Urinary bladder (tissue), 4 donors: ENCODE results near the gene RSRC2. TPM values are rescaled to one million over a fixed set of nuclear protein-coding genes. Genes with fewer than 3 reads are reported as not detected.
"Not testable (repeated sequence)": the region's sequence is repeated elsewhere in the genome, so short reads cannot be mapped to it uniquely, and the experiment has no call there.

Experiments
- DNase-seq: peaks from one replicate; pipeline ENCODE4 v3.0.0-alpha.2; 2015; ENCODE audit errors: extremely low spot score
- H3K27ac ChIP-seq: one replicate; pipeline ENCODE4 v1.5.1; 2013; ENCODE audit warnings: low read depth, mild to moderate bottlenecking, moderate library complexity
- H3K36me3 ChIP-seq: one replicate; pipeline ENCODE4 v1.6.1; 2013; ENCODE audit warnings: mild to moderate bottlenecking, moderate library complexity; ENCODE audit not compliant: insufficient read depth
- H3K4me1 ChIP-seq: one replicate; pipeline ENCODE4 v1.6.1; 2013; ENCODE audit warnings: mild to moderate bottlenecking, moderate library complexity; ENCODE audit not compliant: insufficient read depth
- H3K4me3 ChIP-seq: one replicate; pipeline ENCODE4 v1.5.1; 2013; ENCODE audit warnings: low read depth, low read length
- WGBS: extraction: QIAGEN DNeasy Blood & Tissue Kit; methylation state at CpG from one replicate; pipeline ENCODE4 v1.1.7; 2013; 5-methylcytosine and 5-hydroxymethylcytosine counted together
- polyA plus RNA-seq: library from polyadenylated mRNA; stranded (reverse); fragments of 200-250 nt; gene quantifications from one replicate; pipeline ENCODE4 v1.2.3, GENCODE V29; 2013
- total RNA-seq: library from RNA; depleted of rRNA; stranded (reverse); fragments of >200 nt; gene quantifications from one replicate; pipeline ENCODE4 v1.2.3, GENCODE V29; 2014
- donor health status: healthy with polysubstance abuse.
- donor health status: healthy.

RSRC2 gene
- 87.4 TPM for total RNA-seq
- 55.5 TPM for polyA plus RNA-seq

- DNase-seq, result peak; percentile 100
- Histone ChIP-seq H3K4me1 (peaks cover 1% of the 10 kb centered on the region), H3K27ac (peak within 1 kb of the TSS; percentile 97), H3K4me3 (peak within 1 kb of the TSS; percentile 76), H3K36me3 (peaks cover 2% of the 10 kb centered on the region)
- under 1% methylated on average over 51 of the region's 51 CpGs for WGBS
Observed at GRCh38 chr12:122526683-122527477, at the start of gene RSRC2, which contains the start of gene KNTC1. TSS of gene RSRC2 (minus strand) at chr12:122526936. CDS start at chr12:122526853, 83 bp downstream. TSS of gene KNTC1 (plus strand) at chr12:122527249. CDS start at chr12:122530064, 2,815 bp downstream.

DNA sequence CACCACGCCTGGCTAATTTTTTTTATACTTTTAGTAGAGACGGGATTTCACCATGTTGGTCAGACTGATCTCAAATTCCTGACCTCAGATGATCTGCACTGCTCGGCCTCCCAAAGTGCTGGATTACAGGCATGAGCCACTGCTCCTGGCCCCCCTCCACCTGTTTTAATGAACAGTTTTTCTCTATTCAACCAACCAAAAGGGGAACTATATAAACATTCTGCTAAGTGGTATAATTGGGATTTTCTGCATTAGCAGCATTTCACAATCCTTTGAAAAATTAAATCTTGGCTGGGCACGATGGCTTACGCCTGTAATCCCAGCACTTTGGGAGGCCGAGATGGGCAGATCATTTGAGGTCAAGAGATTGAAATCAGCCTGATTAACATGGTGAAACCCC, 45.1 kb upstream of the RSRC2 start:
- Histone ChIP-seq H3K27ac (no peak overlapping the region), H3K4me1 (no peaks in the 10 kb centered on the region), H3K4me3 (no peak overlapping the region), H3K36me3 (peaks cover 1% of the 10 kb centered on the region)
- DNase-seq, result no peak
- WGBS, result 91% methylated on average over 6 of the region's 6 CpGs

GRCh38 chr12:122570006-122570405, 43.3 kb upstream of the RSRC2 start:
- not testable (repeated sequence) for H3K27ac ChIP-seq, DNase-seq, H3K4me3 ChIP-seq, H3K36me3 ChIP-seq, H3K4me1 ChIP-seq
- 91% methylated on average over 3 of the region's 3 CpGs for WGBS

DNA sequence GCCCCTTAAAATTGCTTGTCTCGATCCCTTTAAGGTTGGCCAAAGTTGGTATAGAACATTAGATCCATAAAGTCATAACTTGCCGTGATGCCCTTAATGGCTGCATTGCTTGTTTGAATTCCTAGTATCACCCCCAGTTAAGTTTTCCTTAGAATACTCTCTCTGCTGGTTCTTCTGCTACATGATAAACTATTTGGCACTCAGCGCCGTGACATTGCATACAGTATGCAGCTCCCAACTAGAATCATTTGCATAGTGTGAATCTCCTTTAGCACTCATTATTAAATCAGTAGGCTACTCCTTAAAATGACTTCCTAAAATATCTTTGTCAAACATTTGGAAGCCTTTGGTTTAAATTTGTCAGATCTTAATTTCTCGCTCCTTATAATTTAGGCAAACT, 42.6 kb upstream of the RSRC2 start:
- 98% methylated on average over 5 of the region's 5 CpGs for WGBS
- no peak overlapping the region for H3K27ac ChIP-seq

GRCh38 chr12:122566816-122567215, 40.1 kb upstream of the RSRC2 start:
- not testable (repeated sequence) for DNase-seq, H3K27ac ChIP-seq, H3K4me1 ChIP-seq, H3K36me3 ChIP-seq, H3K4me3 ChIP-seq
- WGBS, result 97% methylated on average over 5 of the region's 5 CpGs

More for the DNA sequence above, 42.6 kb upstream of the RSRC2 start:
- Histone ChIP-seq H3K36me3 (no peaks in the 10 kb centered on the region), H3K4me3 (no peak overlapping the region), H3K4me1 (no peaks in the 10 kb centered on the region)
- DNase-seq, result no peak

DNA sequence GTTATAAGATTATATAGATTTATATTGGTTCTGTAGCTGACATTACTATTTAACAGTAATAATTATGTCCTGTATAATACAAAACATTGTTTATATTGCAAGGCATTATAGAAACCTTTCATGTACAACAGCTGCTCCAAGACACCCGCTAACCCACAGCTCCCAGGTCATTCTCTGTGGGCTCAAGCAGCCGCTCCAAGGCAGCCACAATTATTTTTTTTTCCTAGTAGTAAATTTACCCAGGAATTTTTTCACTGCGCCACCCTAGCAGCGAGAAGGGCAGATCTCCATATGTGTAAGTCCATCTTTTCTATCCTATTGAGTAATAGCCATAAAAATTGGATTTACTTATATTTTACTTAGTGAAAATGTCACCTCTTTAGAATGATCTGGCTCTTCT, 36.6 kb upstream of the RSRC2 start:
- Histone ChIP-seq H3K27ac (no peak overlapping the region), H3K36me3 (no peaks in the 10 kb centered on the region), H3K4me1 (no peaks in the 10 kb centered on the region), H3K4me3 (no peak overlapping the region)
- DNase-seq, result no peak
- 96% methylated on average over 4 of the region's 4 CpGs for WGBS

- DNase-seq, result no peak
- Histone ChIP-seq H3K27ac (no peak overlapping the region), H3K36me3 (no peaks in the 10 kb centered on the region), H3K4me3 (no peak overlapping the region), H3K4me1 (no peaks in the 10 kb centered on the region)
- 93% methylated on average over 3 of the region's 3 CpGs for WGBS
Observed at GRCh38 chr12:122560138-122560537, 33.4 kb upstream of the RSRC2 start.

DNA sequence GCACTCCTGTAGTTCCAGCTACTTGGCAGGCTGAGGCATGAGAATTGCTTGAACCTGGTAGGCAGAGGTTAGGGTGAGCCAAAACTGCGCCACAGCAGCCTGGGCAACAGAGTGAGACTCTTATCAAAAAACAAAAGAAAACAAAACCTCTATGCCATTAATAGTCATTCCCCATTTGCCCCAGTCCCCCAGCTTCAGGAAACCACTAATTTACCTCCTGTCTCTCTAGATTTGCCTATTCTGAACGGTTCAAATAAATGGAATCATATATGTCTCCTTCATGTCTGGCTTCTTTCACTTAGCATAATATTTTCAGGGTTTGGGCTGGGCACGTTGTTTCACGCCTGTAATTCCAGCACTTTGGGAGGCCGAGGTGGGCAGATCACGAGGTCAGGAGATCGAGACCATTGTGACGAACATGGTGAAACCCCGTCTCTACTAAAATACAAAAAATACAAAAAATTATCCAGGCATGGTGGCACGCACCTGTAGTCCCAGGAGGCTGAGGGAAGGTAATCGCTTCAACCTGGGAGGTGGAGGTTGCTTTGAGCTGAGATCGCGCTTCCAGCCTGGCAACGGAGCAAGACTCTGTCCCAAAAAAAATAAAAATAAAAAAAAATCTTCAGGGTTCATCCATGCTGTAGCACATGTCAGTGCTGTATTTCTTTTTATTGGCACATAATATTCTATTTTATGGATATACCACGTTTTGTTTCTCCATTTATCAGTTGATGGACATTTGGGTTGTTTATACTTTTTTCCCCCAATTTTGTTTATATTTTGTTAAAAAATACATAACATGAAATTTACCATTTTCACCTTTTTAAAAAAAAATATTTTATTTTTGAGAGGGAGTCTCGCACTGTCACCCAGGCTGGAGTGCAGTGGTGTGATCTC, 32.3 kb upstream of the RSRC2 start:
- WGBS, result 98% methylated on average over 16 of the region's 16 CpGs
- DNase-seq, result no peak
- no peak overlapping the region for H3K4me3 ChIP-seq
- no peak overlapping the region for H3K27ac ChIP-seq
- H3K4me1 ChIP-seq, result no peaks in the 10 kb centered on the region
- H3K36me3 ChIP-seq, result no peaks in the 10 kb centered on the region

GRCh38 chr12:122547330-122547729, 20.6 kb upstream of the RSRC2 start:
- Histone ChIP-seq H3K36me3 (peaks cover 2% of the 10 kb centered on the region), H3K27ac (no peak overlapping the region), H3K4me1 (no peaks in the 10 kb centered on the region), H3K4me3 (no peak overlapping the region)
- DNase-seq, result no peak
- WGBS, result 86% methylated on average over 5 of the region's 5 CpGs

DNA sequence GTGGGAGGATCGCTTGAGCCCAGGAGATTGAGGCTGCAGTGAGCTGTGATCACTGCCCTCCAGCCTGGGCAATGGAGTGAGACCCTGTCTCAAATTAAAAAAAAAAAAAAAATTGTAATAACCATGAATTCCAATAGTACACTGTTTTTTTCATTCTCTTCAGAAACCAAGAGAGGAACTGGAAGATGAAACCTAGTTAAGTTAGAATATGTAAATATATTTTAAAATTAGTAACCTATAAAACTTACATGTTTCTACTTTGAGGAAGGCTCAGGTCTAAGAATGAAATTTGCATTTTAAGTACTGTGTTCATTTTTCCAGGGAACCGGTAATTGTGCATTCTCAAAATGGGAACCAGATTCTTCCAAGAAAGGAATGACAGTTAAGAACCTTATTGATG, 19.1 kb upstream of the RSRC2 start:
- Histone ChIP-seq H3K27ac (no peak overlapping the region), H3K4me3 (no peak overlapping the region), H3K36me3 (peaks cover 2% of the 10 kb centered on the region), H3K4me1 (no peaks in the 10 kb centered on the region)
- 96% methylated on average over 2 of the region's 2 CpGs for WGBS
- no peak for DNase-seq

GRCh38 chr12:122544537-122544936, 17.8 kb upstream of the RSRC2 start:
- Histone ChIP-seq H3K27ac (no peak overlapping the region), H3K4me3 (no peak overlapping the region), H3K36me3 (peaks cover 2% of the 10 kb centered on the region), H3K4me1 (no peaks in the 10 kb centered on the region)
- no peak for DNase-seq
- 95% methylated on average over 2 of the region's 2 CpGs for WGBS

DNA sequence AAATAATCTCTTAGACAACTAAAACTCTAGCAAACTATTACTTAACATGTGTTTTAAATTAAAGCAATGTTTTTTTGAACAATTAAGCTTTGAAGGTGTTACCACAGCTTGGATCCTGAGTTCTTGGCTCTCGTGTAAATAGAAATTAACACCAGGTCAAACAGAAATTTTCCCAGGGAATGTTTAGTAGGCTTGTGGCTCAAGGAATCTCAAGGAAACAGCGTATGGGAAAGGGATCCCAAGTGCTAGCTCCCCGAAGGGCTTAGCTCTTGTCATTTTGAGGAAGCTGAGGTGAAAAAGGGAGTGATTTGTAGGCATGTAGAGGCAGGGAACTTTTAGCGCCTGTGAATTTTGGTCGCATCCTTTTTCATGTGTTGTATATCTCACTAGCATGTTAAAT, 11.8 kb upstream of the RSRC2 start:
- no peak for DNase-seq
- Histone ChIP-seq H3K4me1 (no peaks in the 10 kb centered on the region), H3K4me3 (no peak overlapping the region), H3K36me3 (no peaks in the 10 kb centered on the region), H3K27ac (no peak overlapping the region)
- 93% methylated on average over 5 of the region's 5 CpGs for WGBS

- WGBS, result 97% methylated on average over 4 of the region's 4 CpGs
- H3K27ac ChIP-seq, result no peak overlapping the region
- DNase-seq, result no peak
Observed at GRCh38 chr12:122537021-122537420, 10.3 kb upstream of the RSRC2 start.

DNA sequence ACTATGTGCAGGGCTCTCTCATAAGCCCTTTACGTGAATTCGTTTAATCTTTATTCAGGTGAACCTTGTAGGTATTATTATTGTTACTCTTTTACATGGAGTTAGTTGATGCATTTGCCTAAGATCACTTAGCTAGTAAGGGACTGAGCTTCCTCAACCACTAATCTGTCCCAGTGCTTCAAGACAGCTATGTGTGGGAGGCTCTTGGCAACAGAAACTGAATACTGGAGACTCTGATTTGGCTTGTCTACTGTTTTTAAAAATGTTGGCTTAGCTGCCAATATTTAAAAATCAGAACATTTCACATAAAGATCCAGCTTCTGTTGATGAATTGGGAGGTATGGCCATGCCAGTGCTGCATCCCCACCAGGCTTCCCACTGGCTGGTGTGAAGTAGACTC, 7.1 kb upstream of the RSRC2 start:
- Histone ChIP-seq H3K36me3 (no peaks in the 10 kb centered on the region), H3K4me3 (no peak overlapping the region), H3K4me1 (no peaks in the 10 kb centered on the region), H3K27ac (no peak overlapping the region)
- no peak for DNase-seq
- 95% methylated on average over 2 of the region's 2 CpGs for WGBS

More at GRCh38 chr12:122537021-122537420, 10.3 kb upstream of the RSRC2 start:
- Histone ChIP-seq H3K4me3 (no peak overlapping the region), H3K4me1 (no peaks in the 10 kb centered on the region), H3K36me3 (no peaks in the 10 kb centered on the region)
